GM18861 (cell line): ENCODE results near the gene LILRA2.
"Not testable (repeated sequence)": the region's sequence is repeated elsewhere in the genome, so short reads cannot be mapped to it uniquely, and the experiment has no call there.

Experiments used
- ATAC-seq: cut with Tn5 transposase; IDR thresholded peaks from one replicate; pipeline ENCODE4 v1.9.1; 2021; ENCODE audit not compliant: unreplicated experiment

Gene LILRA2

GRCh38 chr19:54608205-54608604 is 34.6 kb downstream of the LILRA2 start:
- no peak for ATAC-seq

- ATAC-seq, result no peak
These were observed 35.2 kb downstream of the LILRA2 start for GRCh38 chr19:54608792-54609191.

- ATAC-seq, result no peak
These were observed 35.8 kb downstream of the LILRA2 start for GRCh38 chr19:54609356-54609791.

GRCh38 chr19:54612428-54612827 is 38.8 kb downstream of the LILRA2 start:
- ATAC-seq, result no peak

- no peak for ATAC-seq
These were observed 41.1 kb downstream of the LILRA2 start for GRCh38 chr19:54614726-54615125.

- ATAC-seq, result no peak
These were observed 42.5 kb downstream of the LILRA2 start for GRCh38 chr19:54616057-54616456.

GRCh38 chr19:54616821-54617560 is 43.4 kb downstream of the LILRA2 start:
- peak; percentile 64 for ATAC-seq

- no peak for ATAC-seq
These were observed 46.9 kb downstream of the LILRA2 start for GRCh38 chr19:54620464-54620863.

- ATAC-seq, result no peak
These were observed 48.8 kb downstream of the LILRA2 start for GRCh38 chr19:54622431-54622830.

GRCh38 chr19:54624234-54624633 is 50.6 kb downstream of the LILRA2 start:
- ATAC-seq, result not testable (repeated sequence)

GRCh38 chr19:54624934-54625730 is 51.5 kb downstream of the LILRA2 start:
- not testable (repeated sequence) for ATAC-seq

- ATAC-seq, result no peak
These were observed 53.2 kb downstream of the LILRA2 start for GRCh38 chr19:54626757-54627156.

GRCh38 chr19:54627912-54628311 is 54.3 kb downstream of the LILRA2 start:
- ATAC-seq, result not testable (repeated sequence)

GRCh38 chr19:54630262-54630661 is 56.7 kb downstream of the LILRA2 start, which contains the start of gene LILRB1:
LILRB1 (plus strand) TSS chr19:54630484; CDS start chr19:54631074, 590 bp downstream.
- not testable (repeated sequence) for ATAC-seq

GRCh38 chr19:54630782-54631181 is 57.2 kb downstream of the LILRA2 start:
- ATAC-seq, result no peak

- ATAC-seq, result not testable (repeated sequence)
These were observed 58.1 kb downstream of the LILRA2 start for GRCh38 chr19:54631489-54632337.

GRCh38 chr19:54632517-54632916 is 58.9 kb downstream of the LILRA2 start:
- not testable (repeated sequence) for ATAC-seq

- no peak for ATAC-seq
These were observed 59.8 kb downstream of the LILRA2 start for GRCh38 chr19:54633401-54633800.

- ATAC-seq, result not testable (repeated sequence)
These were observed 62.5 kb downstream of the LILRA2 start for GRCh38 chr19:54636081-54636480.

GRCh38 chr19:54638683-54639082 is 65.1 kb downstream of the LILRA2 start:
- no peak for ATAC-seq
